ENCODE measurements around the gene ARMS2.

Gene ARMS2

DNA sequence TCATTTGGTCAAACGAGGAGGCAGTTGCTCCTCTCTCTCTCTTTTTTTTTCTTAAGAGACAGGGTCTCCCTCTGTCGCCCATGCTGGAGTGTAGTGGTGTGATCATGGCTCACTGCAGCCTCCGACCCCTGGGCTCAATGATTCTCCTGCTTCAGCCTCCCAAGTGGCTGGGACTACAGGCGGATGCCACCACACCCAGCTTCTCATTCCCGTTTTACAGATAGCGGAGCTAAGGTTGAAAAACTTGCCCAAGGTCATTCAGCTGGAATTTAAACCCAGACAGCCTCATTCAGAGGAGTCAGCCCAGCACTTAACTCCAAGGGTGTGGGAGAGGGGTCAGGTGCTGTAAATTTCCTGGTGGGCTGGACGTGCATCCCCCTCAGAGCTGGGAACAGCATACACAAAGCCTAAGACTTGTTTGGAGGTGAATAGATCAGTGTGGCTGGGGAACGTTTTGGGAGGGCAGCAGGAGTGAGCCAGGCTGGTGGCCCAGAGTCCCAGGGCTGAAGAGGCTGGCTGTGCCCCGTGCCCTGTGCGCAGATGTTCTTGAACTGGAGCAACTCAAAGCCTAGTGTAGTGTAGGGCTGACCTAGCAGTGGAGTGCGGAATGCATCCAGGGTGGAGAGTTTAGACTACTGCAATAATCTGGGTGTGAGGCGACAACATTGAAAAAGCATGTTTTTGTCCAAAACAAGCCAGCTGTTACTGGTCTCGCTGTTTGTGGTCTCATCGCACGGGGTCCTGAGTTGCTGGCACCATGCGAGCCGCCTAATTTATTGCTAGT lies 9.2 kb downstream of the ARMS2 start:
- peak overlapping the region; percentile 94 for H3K4me3 ChIP-seq (ENCODE audit: control insufficient read depth, low read depth, low read length)
- TF ChIP-seq, protein P1, sequence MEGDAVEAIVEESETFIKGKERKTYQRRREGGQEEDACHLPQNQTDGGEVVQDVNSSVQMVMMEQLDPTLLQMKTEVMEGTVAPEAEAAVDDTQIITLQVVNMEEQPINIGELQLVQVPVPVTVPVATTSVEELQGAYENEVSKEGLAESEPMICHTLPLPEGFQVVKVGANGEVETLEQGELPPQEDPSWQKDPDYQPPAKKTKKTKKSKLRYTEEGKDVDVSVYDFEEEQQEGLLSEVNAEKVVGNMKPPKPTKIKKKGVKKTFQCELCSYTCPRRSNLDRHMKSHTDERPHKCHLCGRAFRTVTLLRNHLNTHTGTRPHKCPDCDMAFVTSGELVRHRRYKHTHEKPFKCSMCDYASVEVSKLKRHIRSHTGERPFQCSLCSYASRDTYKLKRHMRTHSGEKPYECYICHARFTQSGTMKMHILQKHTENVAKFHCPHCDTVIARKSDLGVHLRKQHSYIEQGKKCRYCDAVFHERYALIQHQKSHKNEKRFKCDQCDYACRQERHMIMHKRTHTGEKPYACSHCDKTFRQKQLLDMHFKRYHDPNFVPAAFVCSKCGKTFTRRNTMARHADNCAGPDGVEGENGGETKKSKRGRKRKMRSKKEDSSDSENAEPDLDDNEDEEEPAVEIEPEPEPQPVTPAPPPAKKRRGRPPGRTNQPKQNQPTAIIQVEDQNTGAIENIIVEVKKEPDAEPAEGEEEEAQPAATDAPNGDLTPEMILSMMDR (conservative IDR thresholded peaks at IDR 0.05; ENCODE audit: control insufficient read depth, insufficient read depth, low read depth, low read length), result no peak
- DNase-seq (ENCODE audit: low read depth), result no peak

DNA sequence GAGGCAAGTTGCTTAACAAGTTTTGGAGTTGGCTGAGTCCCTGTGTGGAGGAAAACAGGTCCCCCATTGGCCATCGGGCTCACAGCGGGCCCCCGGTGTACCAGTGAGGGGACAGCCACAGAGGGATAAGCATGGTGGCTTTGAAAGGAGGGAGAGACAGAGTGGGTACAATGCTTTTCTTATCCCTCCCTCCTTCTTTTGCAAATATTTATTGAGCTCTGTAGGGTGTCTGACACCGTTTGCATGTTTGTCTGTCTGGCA lies 9.7 kb downstream of the ARMS2 start:
- DNase-seq (ENCODE audit: low read depth), result no peak
- TF ChIP-seq, protein P1 (conservative IDR thresholded peaks at IDR 0.05; ENCODE audit: control insufficient read depth, insufficient read depth, low read depth, low read length), result no peak
- peak overlapping the region; percentile 94 for H3K4me3 ChIP-seq (ENCODE audit: control insufficient read depth, low read depth, low read length)

DNA sequence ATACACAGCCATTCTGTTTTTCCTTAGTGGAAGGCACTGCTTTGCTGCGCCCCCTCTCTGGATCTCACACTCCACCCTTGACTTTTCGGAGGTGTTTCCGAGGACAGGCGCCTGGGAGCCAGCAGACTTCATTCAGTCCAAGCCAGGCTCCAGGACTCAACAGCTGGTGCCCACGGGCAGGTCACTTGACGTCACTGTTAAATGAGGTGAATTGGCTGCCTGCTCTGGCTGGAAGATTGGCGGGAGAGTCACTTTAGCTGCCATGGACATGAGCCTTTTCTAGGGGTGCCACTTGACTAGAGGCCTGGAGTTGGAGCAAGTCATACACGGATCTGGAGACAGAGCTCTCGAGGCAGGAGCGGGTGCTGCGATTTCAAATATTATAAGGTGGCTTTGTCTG lies 10.1 kb downstream of the ARMS2 start:
- TF ChIP-seq, protein P1 (conservative IDR thresholded peaks at IDR 0.05; ENCODE audit: control insufficient read depth, insufficient read depth, low read depth, low read length), result no peak

DNA sequence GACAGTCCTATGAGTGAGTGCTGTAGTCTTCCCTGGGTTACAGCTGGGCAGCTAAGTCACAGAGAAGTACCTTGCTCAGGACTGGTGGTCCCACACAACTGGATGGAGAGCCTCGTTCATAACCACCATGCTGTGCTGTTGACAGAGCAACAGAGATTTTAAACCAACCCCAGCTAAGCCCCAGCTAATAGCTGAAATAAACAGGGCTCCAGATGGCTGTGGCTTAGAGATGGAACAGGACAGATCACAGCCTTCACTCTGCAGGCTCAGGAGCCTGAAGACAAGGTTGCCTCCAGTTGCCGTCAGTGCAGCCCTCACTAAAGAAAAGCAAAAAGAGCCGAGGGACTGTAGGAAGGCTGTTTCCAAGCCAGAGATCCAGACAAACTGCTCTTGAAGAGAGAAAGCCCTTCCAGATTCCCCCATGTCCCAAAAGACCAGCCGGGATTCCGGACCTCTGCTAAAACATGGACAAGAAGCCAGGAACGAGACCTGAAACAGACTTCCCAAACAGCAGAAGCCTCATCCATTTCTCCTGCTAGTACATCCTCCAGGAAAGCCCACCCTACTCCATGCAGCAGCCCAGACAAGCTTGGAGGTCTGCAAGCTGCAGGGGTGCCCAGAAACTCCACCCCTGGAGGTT lies 11.1 kb downstream of the ARMS2 start:
- TF ChIP-seq, protein P1 (conservative IDR thresholded peaks at IDR 0.05; ENCODE audit: control insufficient read depth, insufficient read depth, low read depth, low read length), result no peak
- no peak for DNase-seq (ENCODE audit: low read depth)
- peak overlapping the region; percentile 9 for H3K4me3 ChIP-seq (ENCODE audit: control insufficient read depth, low read depth, low read length)

More for the DNA sequence above, 10.1 kb downstream of the ARMS2 start:
- DNase-seq (ENCODE audit: low read depth), result no peak
- H3K4me3 ChIP-seq (ENCODE audit: control insufficient read depth, low read depth, low read length), result peak overlapping the region; percentile 94

DNA sequence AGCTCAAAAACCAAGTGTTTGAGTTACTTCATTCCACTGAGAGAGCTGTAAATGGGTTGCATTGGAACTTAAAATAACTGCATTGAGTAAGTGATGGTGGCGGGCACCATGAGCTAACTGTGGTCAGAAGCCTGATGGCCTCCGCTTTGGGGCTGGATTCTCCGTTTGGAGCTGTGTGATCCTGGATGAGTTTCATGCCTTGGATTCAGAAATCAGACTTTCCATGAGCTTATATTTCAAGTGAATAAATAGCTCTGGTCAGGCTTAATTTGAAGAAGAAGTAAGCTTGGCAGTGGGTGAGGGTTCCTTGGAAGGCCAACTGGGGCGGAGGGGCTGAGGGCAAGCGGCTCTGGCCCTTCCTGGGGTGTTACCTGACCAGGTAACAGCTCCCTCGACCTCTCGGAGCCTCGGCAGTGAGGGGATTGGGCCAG lies 12.5 kb downstream of the ARMS2 start:
- no peak for DNase-seq (ENCODE audit: low read depth)
- TF ChIP-seq, protein P1 (conservative IDR thresholded peaks at IDR 0.05; ENCODE audit: control insufficient read depth, insufficient read depth, low read depth, low read length), result no peak
- no peak overlapping the region for H3K4me3 ChIP-seq (ENCODE audit: control insufficient read depth, low read depth, low read length)

DNA sequence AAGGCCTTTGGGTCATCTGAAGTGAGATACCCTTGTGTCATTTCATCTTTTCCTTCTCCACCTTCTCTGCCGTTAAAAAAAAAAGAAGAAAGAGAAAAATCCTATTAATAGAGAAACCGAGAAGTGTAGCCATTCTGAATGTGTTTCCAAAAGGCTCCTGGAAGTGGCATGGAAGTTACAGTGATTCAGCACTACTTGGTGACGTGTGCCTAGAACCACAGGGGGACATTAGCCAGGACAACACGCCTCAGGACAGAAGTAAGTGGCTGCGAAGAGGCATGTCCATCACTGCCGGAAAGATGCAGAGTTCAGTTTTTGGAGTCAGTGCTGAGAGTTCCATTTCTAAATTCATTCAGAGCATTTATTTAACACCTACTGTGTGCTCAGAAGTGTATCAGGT lies 13.2 kb downstream of the ARMS2 start:
- TF ChIP-seq, protein P1 (conservative IDR thresholded peaks at IDR 0.05; ENCODE audit: control insufficient read depth, insufficient read depth, low read depth, low read length), result no peak
- no peak overlapping the region for H3K4me3 ChIP-seq (ENCODE audit: control insufficient read depth, low read depth, low read length)
- no peak for DNase-seq (ENCODE audit: low read depth)
